ENCODE data around the gene PINLYP. TPM values are rescaled to one million over a fixed set of nuclear protein-coding genes. Genes with fewer than 3 reads are reported as not detected.

PINLYP gene
- total RNA-seq, result 1 to 10 TPM in 3 of 4 donors, not detected in 1; 1.1 to 4.0 (median 1.6) TPM

DNA sequence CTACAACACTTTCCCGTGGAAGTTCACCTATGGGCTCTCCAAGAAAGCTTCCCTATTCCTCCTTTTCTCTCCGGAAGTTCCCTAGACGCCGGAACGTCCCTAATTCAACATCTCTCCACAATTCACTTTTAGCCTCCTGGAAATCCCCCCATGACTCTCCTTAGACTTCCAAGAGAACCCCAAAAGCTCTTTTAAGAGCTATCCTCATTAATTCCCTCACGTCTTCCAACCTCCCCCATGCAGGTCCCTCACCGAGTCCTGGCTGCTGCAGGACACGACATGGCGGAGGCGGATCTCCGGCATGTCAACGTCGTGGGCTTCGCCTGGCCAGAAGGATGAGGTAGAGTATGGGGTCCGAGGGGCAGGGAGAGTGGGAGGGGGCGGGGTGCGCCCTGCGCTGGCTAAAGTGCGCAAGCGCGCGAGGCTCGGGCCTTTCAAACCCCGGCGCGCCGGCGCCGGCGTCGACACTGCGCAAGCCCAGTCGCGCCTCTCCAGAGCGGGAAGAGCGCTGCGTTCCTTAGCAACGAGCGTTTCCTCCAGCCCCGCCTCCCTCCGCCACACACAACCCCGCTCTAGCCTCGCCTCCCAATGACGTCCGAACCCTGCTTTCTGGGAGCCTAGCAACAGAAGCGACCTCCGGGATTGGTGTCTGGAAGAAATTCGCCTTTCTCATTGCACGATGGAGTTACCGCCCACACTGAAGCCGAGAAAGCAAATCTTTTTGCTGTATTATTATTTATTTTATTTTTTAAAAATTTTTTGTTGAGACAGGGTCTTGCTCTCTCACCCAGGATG is at the start of gene PINLYP, which contains the start of gene XRCC1:
Gene PINLYP, plus strand, starts transcription at position 646 of the 795 bp plus-strand sequence. CDS start 1,391 bp downstream, outside the sequence.
Gene XRCC1, minus strand, starts transcription at position 372 of the 795 bp plus-strand sequence. Its CDS starts 69 bp downstream, at position 303.
- in situ Hi-C loops (cut with MboI; ENCODE audit: low pct_ligation_motif_present in 1 of 4, low pct_unique_long_range_greater_than_20kb in 1 of 4, low sequenced_read_pairs in 3 of 4), result no loop called here
- peak; percentile 98 for DNase-seq
- H3K27me3 ChIP-seq, result no peaks in the 10 kb centered on the region
- TF ChIP-seq EP300 (IDR thresholded peaks at IDR 0.05; ENCODE audit: low read depth) (no peak), POLR2A (IDR thresholded peaks at IDR 0.05) (peak; percentile 48), POLR2AphosphoS5 (IDR thresholded peaks at IDR 0.05) (peak; percentile 55 to 68 (median 56))
- TF ChIP-seq, protein P1, sequence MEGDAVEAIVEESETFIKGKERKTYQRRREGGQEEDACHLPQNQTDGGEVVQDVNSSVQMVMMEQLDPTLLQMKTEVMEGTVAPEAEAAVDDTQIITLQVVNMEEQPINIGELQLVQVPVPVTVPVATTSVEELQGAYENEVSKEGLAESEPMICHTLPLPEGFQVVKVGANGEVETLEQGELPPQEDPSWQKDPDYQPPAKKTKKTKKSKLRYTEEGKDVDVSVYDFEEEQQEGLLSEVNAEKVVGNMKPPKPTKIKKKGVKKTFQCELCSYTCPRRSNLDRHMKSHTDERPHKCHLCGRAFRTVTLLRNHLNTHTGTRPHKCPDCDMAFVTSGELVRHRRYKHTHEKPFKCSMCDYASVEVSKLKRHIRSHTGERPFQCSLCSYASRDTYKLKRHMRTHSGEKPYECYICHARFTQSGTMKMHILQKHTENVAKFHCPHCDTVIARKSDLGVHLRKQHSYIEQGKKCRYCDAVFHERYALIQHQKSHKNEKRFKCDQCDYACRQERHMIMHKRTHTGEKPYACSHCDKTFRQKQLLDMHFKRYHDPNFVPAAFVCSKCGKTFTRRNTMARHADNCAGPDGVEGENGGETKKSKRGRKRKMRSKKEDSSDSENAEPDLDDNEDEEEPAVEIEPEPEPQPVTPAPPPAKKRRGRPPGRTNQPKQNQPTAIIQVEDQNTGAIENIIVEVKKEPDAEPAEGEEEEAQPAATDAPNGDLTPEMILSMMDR (IDR thresholded peaks at IDR 0.05), result no peak
- H3K4me3 ChIP-seq, result peak within 1 kb of the TSS; percentile 72 to 99 (median 88)
- H3K36me3 ChIP-seq, result no peaks in the 10 kb centered on the region
- intact Hi-C loops (cut with DNase I; ENCODE audit: low total_unique reads), result no loop called here
- H3K9me3 ChIP-seq, result no peaks in the 10 kb centered on the region
- H3K27ac ChIP-seq, result peak within 1 kb of the TSS; percentile 81 to 94 (median 92)
- 0 to 1% methylated on average over 5 to 30 of the region's 51 CpGs for WGBS, 2 donors (ENCODE audit: low coverage in 1 of 2)
- peaks cover 5 to 27% (median 12%) of the 10 kb centered on the region in 4 donors for H3K4me1 ChIP-seq

DNA sequence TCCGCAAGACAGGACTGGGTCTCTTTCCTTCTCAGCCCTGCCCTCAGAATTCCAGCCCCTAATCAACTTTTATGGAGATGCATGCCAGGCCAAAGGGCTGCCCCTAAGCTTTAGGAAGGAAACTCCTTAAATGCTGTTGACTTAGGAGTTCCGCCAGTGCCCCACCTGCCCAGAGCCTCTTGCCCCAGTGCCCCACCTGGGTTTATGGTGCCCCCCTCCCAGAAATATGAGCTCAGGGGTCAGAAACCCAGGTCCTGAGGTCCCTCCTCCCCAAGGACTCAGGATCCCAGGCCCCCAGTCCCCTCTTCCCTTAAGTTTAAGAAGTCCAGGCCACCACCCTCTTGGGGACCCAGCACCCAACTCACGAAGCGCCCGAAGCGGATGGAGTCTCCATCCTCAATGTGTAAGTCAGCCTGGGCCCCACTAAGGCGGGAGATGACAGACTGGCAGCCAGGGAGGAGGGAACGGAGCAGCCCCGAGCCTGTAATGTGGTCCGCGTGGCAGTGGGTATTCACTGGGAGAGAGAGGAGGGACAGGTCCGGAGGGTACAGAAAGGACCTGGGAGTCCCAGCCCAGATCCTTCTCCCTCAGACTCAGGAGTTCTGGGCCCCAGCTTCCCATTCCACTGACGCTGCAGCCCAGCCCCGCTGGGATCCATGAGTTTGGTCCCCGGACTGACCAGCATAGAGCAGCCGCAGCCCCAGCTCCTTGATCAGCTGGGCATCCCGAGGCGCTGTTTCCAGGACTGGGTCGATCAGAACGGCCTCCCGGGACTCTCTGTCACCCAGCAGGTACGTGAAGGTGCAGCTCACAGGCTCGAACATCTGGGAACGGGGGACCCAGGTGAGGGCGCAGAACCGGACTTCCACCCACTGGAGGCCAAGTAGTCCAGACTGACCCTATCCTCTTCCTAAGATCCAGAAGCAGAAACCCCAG is 49.5 kb upstream of the PINLYP start:
- WGBS, 2 donors (ENCODE audit: low coverage in 1 of 2), result 4% methylated on average over 19 of the region's 26 CpGs; no CpG with 5 or more reads in 1 of the 2 donors
- in situ Hi-C loops (cut with MboI; ENCODE audit: low pct_ligation_motif_present in 1 of 4, low pct_unique_long_range_greater_than_20kb in 1 of 4, low sequenced_read_pairs in 3 of 4), result no loop called here
- intact Hi-C loops (cut with DNase I; ENCODE audit: low total_unique reads), result no loop called here
- peak overlapping the region; percentile 92 to 97 (median 95) for H3K27ac ChIP-seq
- H3K9me3 ChIP-seq, result no peaks in the 10 kb centered on the region
- DNase-seq, result peak; percentile 86
- H3K36me3 ChIP-seq, result no peaks in the 10 kb centered on the region
- peaks cover 4 to 59% (median 37%) of the 10 kb centered on the region in 4 donors for H3K4me1 ChIP-seq
- H3K4me3 ChIP-seq, result peak overlapping the region; percentile 61 to 99 (median 91)
- H3K27me3 ChIP-seq, result no peaks in the 10 kb centered on the region
- TF ChIP-seq POLR2AphosphoS5 (IDR thresholded peaks at IDR 0.05) (no peak), POLR2A (IDR thresholded peaks at IDR 0.05) (peak; percentile 31), EP300 (IDR thresholded peaks at IDR 0.05; ENCODE audit: low read depth) (peak; percentile 22)

DNA sequence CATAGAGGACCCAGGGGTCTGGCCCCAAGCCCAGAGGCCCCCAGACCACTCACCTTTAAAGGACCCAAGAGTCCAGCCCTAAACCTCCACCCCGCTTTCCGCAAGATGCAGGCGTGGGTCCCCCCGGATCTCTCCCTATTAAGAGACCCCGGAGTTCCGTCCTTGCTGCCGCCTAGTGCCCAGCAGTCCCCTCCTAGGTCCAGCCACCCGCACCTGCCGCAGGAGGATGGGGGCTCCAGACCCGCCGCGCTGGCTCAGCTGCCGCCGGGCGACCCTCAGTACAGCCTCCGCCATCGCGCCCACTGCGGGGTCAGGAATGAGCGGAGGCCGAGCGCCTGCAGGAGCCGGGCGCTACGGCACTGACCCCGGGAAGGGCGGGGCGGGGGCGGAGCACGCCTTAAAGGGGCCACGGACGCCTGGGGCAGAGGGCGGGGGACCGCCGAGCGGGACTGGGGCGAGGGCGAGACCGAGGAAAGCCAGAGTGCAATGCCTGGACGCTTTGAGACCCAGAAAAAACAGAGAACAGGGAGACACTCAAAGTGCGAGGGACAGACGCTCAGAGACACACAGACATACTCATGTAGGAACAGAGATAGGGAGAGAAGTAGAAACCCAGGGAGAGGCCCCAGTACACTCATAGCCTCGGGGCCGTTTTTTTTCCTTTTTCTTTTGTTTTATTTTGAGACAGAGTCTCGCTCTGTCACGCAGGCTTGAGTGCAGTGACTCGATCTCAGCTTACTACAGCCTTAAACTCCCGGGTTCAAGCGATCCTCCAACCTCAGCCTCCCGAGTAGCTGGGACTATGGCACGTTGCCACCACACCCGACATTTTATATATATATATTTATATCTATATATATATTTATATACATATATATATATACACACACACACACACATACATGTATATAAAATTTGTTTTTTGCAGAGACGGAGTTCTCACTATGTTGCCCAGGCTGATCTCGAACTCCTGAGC is 48.4 kb upstream of the PINLYP start, which contains the start of gene ETHE1:
Gene ETHE1, minus strand, starts transcription at position 318 of the 976 bp plus-strand sequence. Its CDS starts 24 bp downstream, at position 294.
- Histone ChIP-seq H3K27ac (peak within 1 kb of the TSS; percentile 92 to 97 (median 95)), H3K27me3 (no peaks in the 10 kb centered on the region), H3K36me3 (no peaks in the 10 kb centered on the region), H3K4me3 (peak within 1 kb of the TSS; percentile 61 to 99 (median 91)), H3K4me1 (peaks cover 7 to 67% (median 42%) of the 10 kb centered on the region in 4 donors), H3K9me3 (no peaks in the 10 kb centered on the region)
- peak; percentile 92 for DNase-seq
- in situ Hi-C loops (cut with MboI; ENCODE audit: low pct_ligation_motif_present in 1 of 4, low pct_unique_long_range_greater_than_20kb in 1 of 4, low sequenced_read_pairs in 3 of 4), result no loop called here
- WGBS, 2 donors (ENCODE audit: low coverage in 1 of 2), result 4 to 8% methylated on average over 11 to 48 of the region's 54 CpGs
- TF ChIP-seq EP300 (IDR thresholded peaks at IDR 0.05; ENCODE audit: low read depth), result no peak
- TF ChIP-seq, protein P1 (IDR thresholded peaks at IDR 0.05), result peak in 2 of 5 experiments; percentile 20 to 31
- peak; percentile 96 to 98 (median 97) for TF ChIP-seq POLR2AphosphoS5 (IDR thresholded peaks at IDR 0.05)
- peak; percentile 95 for TF ChIP-seq POLR2A (IDR thresholded peaks at IDR 0.05)
- intact Hi-C loops (cut with DNase I; ENCODE audit: low total_unique reads), result no loop called here

Data from transverse colon (tissue), 4 donors.